Measurements from ENCODE around the gene THSD7A.

The THSD7A gene

DNA sequence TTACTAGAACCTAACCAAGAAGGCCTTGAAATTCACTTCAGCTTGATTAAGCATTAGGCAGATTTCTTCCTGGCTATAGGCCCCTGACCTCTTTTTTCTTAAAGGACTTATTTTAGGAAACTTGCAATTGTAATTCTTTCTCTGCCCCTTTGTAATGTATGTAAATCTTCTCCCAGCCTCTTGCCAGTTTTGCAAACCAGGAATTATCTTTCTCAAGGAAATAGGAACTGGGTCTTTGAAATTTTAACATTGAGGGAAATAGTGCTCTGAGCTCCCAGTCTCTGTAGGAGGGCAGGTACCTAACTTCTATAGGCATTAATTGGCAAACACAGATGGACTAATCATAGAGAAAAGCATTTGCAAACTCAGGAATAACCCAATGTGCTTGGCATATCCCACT is 342.7 kb downstream of the THSD7A start:
- DNase-seq (ENCODE audit: extremely low read depth, low read depth), result no peak
- TF ChIP-seq, protein P1, sequence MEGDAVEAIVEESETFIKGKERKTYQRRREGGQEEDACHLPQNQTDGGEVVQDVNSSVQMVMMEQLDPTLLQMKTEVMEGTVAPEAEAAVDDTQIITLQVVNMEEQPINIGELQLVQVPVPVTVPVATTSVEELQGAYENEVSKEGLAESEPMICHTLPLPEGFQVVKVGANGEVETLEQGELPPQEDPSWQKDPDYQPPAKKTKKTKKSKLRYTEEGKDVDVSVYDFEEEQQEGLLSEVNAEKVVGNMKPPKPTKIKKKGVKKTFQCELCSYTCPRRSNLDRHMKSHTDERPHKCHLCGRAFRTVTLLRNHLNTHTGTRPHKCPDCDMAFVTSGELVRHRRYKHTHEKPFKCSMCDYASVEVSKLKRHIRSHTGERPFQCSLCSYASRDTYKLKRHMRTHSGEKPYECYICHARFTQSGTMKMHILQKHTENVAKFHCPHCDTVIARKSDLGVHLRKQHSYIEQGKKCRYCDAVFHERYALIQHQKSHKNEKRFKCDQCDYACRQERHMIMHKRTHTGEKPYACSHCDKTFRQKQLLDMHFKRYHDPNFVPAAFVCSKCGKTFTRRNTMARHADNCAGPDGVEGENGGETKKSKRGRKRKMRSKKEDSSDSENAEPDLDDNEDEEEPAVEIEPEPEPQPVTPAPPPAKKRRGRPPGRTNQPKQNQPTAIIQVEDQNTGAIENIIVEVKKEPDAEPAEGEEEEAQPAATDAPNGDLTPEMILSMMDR (IDR thresholded peaks at IDR 0.05; ENCODE audit: low read depth, low read length), result no peak

DNA sequence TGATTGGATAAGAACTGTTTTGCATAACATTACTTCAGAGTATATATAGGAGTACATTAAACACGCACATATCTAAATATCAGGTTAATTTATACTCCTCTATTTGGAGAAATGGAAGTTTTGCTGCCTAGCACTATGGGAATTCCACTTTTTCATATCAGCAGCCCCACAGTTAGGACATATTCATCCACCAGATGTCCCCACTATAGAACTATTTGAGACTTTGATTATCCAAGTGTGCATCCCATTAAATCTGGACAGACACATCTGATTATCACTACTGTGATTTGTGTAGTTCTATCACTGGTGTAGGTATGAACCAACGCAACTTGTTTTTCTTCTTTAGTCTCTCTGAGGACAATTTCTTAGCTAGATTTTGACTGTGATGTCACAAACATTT is 345.7 kb downstream of the THSD7A start:
- TF ChIP-seq, protein P1 (IDR thresholded peaks at IDR 0.05; ENCODE audit: low read depth, low read length), result no peak
- DNase-seq (ENCODE audit: extremely low read depth, low read depth), result no peak

DNA sequence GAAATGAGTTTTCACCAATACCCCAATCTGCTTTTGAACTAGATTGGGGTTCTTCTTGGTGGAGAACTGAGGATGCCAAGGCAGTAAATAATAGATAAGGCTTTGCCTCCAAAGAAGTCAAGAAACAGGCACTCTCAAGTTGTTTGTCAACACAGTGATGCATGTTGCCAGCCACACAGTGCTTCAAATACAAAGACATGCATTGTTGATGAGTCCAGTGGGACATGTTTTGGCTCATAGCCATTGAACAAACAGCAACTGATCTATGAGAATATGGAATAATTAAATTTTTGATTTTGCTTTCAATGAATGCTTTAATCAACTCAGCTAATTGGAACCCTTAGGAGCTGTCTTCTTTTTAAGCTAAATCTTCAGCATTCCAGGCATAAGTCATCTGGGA is 346.4 kb downstream of the THSD7A start:
- no peak for DNase-seq (ENCODE audit: extremely low read depth, low read depth)
- TF ChIP-seq, protein P1 (IDR thresholded peaks at IDR 0.05; ENCODE audit: low read depth, low read length), result no peak

DNA sequence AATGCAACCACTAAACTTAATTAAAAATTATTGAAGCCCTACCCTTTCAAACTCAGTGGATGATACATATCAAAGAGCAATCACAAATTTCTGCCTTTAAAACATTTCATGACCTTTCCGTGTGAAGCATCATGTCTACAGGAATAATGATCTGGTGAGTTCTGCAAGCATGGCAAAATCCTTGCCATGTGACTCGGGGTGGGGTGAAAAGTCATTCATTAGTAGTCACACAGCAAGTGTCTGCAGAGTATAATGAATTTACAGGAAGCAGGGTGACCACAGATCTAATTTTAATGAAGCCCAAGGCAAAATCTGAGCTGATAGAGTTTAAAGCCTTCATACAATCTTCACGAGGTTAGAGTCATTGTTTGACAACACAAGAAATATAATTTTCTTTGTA is 351.9 kb downstream of the THSD7A start:
- no peak for DNase-seq (ENCODE audit: extremely low read depth, low read depth)

DNA sequence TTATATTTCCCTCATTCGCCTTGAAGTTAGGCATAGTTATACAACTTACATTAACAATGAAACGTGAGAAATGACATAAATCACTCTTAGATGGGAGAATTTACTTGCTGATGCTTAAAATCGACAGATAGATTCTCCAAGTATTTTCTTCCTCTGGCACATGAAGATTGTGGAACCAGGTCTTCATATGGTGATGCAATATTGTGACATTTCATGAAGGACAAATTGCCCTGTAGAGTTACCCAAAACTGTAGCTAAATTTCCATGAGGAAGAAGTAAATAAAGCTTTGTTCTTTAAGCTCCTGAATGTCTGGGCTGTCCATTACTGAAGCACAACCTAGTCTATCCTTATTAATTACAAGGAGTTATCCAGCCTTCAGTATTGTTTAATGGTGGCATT is 353.1 kb downstream of the THSD7A start:
- no peak for DNase-seq (ENCODE audit: extremely low read depth, low read depth)
- TF ChIP-seq, protein P1 (IDR thresholded peaks at IDR 0.05; ENCODE audit: low read depth, low read length), result no peak

More for the DNA sequence above, 351.9 kb downstream of the THSD7A start:
- TF ChIP-seq, protein P1 (IDR thresholded peaks at IDR 0.05; ENCODE audit: low read depth, low read length), result no peak

DNA sequence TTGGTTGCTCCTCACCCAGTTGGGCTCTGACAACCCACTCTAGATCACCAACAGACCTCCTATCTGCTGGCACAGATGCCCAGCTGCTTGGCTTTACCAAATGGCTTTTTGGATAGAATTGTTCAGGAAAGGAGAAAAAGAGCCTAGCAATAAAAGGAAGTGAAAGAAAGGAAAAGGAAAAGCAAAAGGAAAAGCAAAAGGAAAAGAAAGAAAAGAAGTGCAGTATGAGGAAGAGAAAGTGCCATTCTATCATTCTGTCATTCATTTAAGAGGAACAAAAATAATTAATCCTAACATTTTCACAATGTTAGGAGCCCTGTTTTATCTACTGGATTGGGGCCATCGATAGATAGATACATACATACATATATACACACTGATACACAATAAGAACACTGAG is 353.6 kb downstream of the THSD7A start:
- no peak for DNase-seq (ENCODE audit: extremely low read depth, low read depth)
- TF ChIP-seq, protein P1 (IDR thresholded peaks at IDR 0.05; ENCODE audit: low read depth, low read length), result no peak

DNA sequence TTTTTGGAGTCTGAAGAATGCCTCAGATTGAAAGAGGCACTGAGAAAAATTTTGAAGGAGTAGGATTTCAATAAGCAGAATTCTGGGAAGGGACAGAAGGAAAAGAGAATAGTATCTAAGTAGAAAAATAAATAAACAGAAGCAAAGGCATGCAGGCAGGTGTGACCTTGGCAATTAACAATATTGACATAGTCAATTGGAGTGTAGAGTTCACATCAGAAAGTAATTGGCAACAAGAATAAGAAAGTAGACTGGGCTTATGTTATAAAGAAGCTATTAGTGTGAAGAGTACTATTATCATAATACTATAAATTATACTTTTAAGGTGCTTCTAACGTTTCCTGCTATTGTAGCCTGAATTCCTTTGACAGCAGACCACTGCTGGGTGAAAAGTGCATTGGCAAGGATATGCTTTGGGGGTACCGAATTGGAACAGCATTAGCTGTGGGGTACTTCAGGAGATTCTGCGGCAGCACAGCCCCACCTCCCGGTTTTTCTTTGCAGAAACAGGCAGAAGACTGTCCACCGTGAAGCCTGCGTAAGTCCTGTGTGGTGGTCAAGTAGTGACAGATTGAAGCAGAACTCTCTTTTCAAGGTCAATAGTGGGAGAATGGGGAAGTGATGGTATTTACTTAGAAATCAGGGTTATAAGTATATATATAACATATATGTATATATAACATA is 357.0 kb downstream of the THSD7A start:
- no peak for DNase-seq (ENCODE audit: extremely low read depth, low read depth)
- TF ChIP-seq, protein P1 (IDR thresholded peaks at IDR 0.05; ENCODE audit: low read depth, low read length), result no peak
